ENCODE data around the gene CFHR4. TPM values are rescaled to one million over a fixed set of nuclear protein-coding genes. Genes with fewer than 3 reads are reported as not detected.

Gene CFHR4
- not detected in 2 replicates for total RNA-seq (2014; rRNA removed; shearing (Covaris generic))

GRCh38 chr1:196887515-196888239, at the start of gene CFHR4:
Gene CFHR4 (plus strand): TSS chr1:196888052. CDS start chr1:196888151, 99 bp downstream.

GRCh38 chr1:196943568-196943967, 55.7 kb downstream of the CFHR4 start, which contains the start of gene CFHR2:
Gene CFHR2 (plus strand): TSS chr1:196943738. CDS start chr1:196943881, 143 bp downstream.

Other genes with a start within 250 kb of the CFHR4 start
- gene CFH, start 236.0 kb upstream of the CFHR4 start, total RNA-seq (2014; rRNA removed; shearing (Covaris generic)), result 2.4 and 2.8 TPM in 2 replicates
- 0.19 and 0.93 TPM in 2 replicates for gene CFHR3, start 113.2 kb upstream of the CFHR4 start, total RNA-seq (2014; rRNA removed; shearing (Covaris generic))
- gene CFHR1, start 68.3 kb upstream of the CFHR4 start, total RNA-seq (2014; rRNA removed; shearing (Covaris generic)), result 0.58 and 1.1 TPM in 2 replicates
- not detected in 2 replicates for gene CFHR2, start 55.7 kb downstream of the CFHR4 start, total RNA-seq (2014; rRNA removed; shearing (Covaris generic))
- not detected in 2 replicates for gene CFHR5, start 89.5 kb downstream of the CFHR4 start, total RNA-seq (2014; rRNA removed; shearing (Covaris generic))
- gene F13B, start 179.2 kb downstream of the CFHR4 start, total RNA-seq (2014; rRNA removed; shearing (Covaris generic)), result not detected in 2 replicates

All from A375 (cell line).